ENCODE data around the gene SORCS3.

DNA sequence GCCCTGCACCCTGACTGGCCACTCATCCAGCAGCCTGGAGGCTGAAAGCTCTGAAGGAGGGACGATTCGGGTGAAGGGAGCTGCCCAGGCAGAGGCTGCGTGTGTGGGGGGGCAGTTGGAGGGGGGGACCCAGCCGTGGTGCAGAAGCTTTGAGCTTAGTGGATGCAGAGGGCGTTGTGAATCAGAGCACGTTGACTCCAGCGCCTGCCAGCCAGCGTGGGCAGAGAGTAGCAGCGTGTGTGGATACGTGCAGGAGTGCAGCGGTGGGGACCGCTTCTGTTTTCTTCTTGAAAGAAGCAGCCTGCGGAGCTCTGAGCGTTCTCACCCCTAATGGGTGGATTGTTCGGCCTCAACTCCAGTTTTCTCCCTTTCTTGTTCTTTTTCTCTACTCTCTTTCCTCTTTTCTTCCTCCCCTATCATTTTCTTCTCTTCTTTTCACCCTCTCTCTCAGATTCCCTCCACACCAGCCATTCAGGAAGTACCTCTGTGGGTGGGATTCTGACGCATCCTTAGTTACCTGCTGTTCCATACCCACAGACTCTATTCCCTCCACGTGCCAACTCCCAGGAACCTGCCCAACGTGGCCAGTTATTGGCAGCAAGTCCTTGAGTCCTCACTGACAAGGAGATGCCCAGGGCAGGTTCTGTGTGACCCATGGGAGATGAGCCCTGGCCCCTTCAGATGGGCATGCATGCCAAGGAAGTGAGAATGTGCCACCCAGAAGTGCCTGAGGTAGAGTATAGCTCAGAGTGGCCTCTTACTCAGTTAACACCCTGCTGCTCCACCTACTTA is 47.4 kb downstream of the SORCS3 start:
- TF ChIP-seq CTCF (IDR thresholded peaks at IDR 0.05; ENCODE audit: low read length) (no peak), EZH2 (optimal IDR thresholded peaks at IDR 0.05; ENCODE audit: low read depth, low read length) (no peak), EZH2phosphoT487 (IDR thresholded peaks at IDR 0.05; ENCODE audit: low read length) (no peak)

Measured in MM.1S (cell line).